ENCODE measurements around the gene IL2RA. TPM values are rescaled to one million over a fixed set of nuclear protein-coding genes. Genes with fewer than 3 reads are reported as not detected.
A peak's percentile ranks its signal among the peaks of the same experiment; 100 is the strongest.

The IL2RA gene
- total RNA-seq, 3 donors from 2014 or later (not counting 1 experiment from before 2014, with no cell fraction given) = 3.4 to 11.2 (median 3.7) TPM

DNA sequence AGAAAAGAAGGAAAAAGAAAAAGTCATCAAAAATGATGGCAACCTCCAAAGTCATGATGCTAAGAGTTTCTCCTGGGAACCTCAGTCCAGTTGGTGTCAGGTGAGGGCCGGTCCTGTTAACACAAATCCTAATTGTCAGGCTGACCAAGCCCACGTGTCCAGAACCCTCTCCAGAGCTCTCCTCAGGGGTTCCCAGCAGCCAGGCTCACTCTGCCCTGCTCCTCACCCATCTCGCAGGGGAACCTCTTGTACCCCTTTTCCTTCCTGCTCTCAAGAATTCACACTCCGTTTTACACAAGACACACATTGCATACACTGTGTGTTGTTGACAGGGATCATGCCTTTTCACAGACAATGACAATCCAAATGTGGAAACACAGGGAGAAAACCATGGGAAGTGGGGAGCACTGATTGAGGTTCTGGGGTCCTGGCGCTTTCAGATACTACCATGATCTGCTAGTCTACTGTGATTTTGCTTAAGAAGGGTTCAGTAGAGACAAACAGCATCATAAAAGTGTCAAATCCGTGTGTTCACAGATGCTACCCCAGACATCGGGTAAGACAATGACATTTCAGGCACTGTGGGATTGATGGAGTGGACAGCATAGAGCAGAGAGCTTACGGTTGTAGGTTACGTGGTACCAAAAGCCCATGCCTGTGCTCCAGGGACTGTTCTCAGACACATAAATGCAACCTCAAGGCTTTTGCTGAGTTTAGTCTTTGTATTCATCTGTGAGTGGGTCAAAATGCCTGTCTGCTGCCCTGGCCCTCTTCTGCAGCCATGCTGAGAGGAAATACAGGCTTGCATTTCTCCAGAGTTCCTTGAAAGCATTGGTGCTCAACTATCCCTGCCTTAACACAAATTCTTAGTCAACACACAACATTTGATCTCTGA is 16.0 kb downstream of the IL2RA start:
- Mint-ChIP-seq H3K36me3 (no peaks in the 10 kb centered on the region), H3K4me1 (peaks cover 23 to 32% of the 10 kb centered on the region in 2 donors), H3K9me3 (no peaks in the 10 kb centered on the region), H3K4me3 (peak overlapping the region; percentile 28), H3K27ac (no peak overlapping the region), H3K27me3 (ENCODE audit: low read depth in 2 of 2) (peaks cover 12 to 15% of the 10 kb centered on the region in 2 donors)
- H3K27me3 ChIP-seq (ENCODE audit: control insufficient read depth, insufficient read depth, low read length) = no peaks in the 10 kb centered on the region
- 70% methylated on average over 8 of the region's 9 CpGs for WGBS (ENCODE audit: insufficient coverage)
- no peak overlapping the region for H3K27ac ChIP-seq (ENCODE audit: low read length)
- TF ChIP-seq, protein P1, sequence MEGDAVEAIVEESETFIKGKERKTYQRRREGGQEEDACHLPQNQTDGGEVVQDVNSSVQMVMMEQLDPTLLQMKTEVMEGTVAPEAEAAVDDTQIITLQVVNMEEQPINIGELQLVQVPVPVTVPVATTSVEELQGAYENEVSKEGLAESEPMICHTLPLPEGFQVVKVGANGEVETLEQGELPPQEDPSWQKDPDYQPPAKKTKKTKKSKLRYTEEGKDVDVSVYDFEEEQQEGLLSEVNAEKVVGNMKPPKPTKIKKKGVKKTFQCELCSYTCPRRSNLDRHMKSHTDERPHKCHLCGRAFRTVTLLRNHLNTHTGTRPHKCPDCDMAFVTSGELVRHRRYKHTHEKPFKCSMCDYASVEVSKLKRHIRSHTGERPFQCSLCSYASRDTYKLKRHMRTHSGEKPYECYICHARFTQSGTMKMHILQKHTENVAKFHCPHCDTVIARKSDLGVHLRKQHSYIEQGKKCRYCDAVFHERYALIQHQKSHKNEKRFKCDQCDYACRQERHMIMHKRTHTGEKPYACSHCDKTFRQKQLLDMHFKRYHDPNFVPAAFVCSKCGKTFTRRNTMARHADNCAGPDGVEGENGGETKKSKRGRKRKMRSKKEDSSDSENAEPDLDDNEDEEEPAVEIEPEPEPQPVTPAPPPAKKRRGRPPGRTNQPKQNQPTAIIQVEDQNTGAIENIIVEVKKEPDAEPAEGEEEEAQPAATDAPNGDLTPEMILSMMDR (IDR thresholded peaks at IDR 0.05) = no peak
- H3K4me3 ChIP-seq (ENCODE audit: low read length) = no peak overlapping the region
- H3K4me1 ChIP-seq (ENCODE audit: control insufficient read depth, insufficient read depth, low read length) = peaks cover 44% of the 10 kb centered on the region
- no peaks in the 10 kb centered on the region for H3K9me3 ChIP-seq (ENCODE audit: control insufficient read depth, insufficient read depth, low read length)
- DNase-seq = no peak
- no peaks in the 10 kb centered on the region for H3K36me3 ChIP-seq (ENCODE audit: control insufficient read depth, insufficient read depth, low read length)
- ATAC-seq = no peak
- intact Hi-C loops (cut with micrococcal nuclease) = no loop called here

DNA sequence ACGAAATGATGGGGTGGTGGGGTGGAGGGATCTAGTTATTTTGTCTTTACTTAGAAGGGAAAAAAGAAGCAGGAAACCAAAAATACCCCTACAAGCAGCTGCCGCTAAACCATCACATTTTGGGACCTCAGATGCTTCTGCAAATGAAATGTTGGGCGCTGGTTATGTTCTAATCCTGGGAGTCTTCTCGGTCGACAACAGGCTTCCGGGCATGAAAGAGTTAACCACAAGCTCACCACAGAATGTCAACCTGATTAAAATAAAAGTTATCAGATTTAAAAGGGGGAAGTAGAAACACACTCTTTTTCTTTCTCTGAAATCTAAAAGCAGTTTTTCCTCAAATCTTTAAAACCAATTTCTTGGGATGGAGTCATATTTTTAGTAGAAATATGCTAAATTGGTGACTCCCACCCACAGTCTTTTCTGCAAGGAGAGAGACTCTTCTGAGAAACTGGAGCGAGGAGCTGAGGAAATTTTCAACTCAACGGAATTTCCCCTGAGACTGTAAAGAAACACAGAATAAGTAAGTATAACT is 16.8 kb downstream of the IL2RA start:
- Histone ChIP-seq H3K4me1 (ENCODE audit: control insufficient read depth, insufficient read depth, low read length) (peaks cover 38% of the 10 kb centered on the region), H3K27me3 (ENCODE audit: control insufficient read depth, insufficient read depth, low read length) (peaks cover 3% of the 10 kb centered on the region), H3K27ac (ENCODE audit: low read length) (no peak overlapping the region), H3K9me3 (ENCODE audit: control insufficient read depth, insufficient read depth, low read length) (no peaks in the 10 kb centered on the region), H3K4me3 (ENCODE audit: low read length) (no peak overlapping the region), H3K36me3 (ENCODE audit: control insufficient read depth, insufficient read depth, low read length) (no peaks in the 10 kb centered on the region)
- Mint-ChIP-seq H3K36me3 (no peaks in the 10 kb centered on the region), H3K4me1 (peaks cover 15 to 24% of the 10 kb centered on the region in 2 donors), H3K9me3 (no peaks in the 10 kb centered on the region), H3K4me3 (peak overlapping the region; percentile 28), H3K27ac (no peak overlapping the region), H3K27me3 (ENCODE audit: low read depth in 2 of 2) (peaks cover 12 to 15% of the 10 kb centered on the region in 2 donors)
- TF ChIP-seq, protein P1 (IDR thresholded peaks at IDR 0.05) = no peak
- intact Hi-C loops (cut with micrococcal nuclease) = no loop called here
- WGBS (ENCODE audit: insufficient coverage) = 15% methylated on average over 6 of the region's 8 CpGs
- peak in 1 of 2 donors; percentile 56 for DNase-seq
- no peak for ATAC-seq

DNA sequence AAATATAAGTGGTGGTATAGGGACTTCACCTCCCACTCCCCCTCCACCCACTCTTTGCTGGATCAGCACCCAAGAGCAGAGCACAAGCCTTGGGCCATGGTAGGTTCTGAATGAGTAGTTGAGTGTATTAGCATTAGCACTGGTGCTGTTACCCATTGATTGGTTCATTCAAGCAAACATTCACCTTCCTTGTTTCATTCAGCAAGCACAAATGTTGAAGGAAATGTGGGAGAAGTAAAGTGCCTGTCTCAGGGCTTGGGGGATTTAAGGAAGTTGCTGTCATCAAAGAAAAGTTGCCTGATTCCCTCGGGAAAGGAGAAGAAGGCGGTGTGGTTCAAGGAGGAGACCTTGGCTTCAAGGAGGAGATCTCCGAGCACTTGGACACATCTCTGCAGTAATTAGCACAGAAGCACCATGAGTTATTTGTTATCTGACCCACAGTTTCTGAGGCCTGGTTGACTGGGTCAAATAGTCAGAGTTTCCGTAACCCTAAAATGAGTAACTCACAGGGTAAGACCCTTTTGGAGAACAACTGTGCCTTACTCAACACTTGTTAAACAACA is 17.3 kb downstream of the IL2RA start:
- intact Hi-C loops (cut with micrococcal nuclease) = no loop called here
- peaks cover 10 to 19% of the 10 kb centered on the region in 2 donors for H3K4me1 Mint-ChIP-seq

More for the DNA sequence above, 17.3 kb downstream of the IL2RA start:
- H3K27me3 ChIP-seq (ENCODE audit: control insufficient read depth, insufficient read depth, low read length) = peaks cover 3% of the 10 kb centered on the region
- no peaks in the 10 kb centered on the region for H3K9me3 ChIP-seq (ENCODE audit: control insufficient read depth, insufficient read depth, low read length)
- no peak overlapping the region for H3K27ac ChIP-seq (ENCODE audit: low read length)
- H3K36me3 Mint-ChIP-seq = no peaks in the 10 kb centered on the region
- no peak for ATAC-seq
- 50% methylated on average over 4 of the region's 4 CpGs for WGBS (ENCODE audit: insufficient coverage)
- no peak overlapping the region for H3K4me3 ChIP-seq (ENCODE audit: low read length)
- DNase-seq = no peak
- peaks cover 33% of the 10 kb centered on the region for H3K4me1 ChIP-seq (ENCODE audit: control insufficient read depth, insufficient read depth, low read length)
- peaks cover 13 to 17% of the 10 kb centered on the region in 2 donors for H3K27me3 Mint-ChIP-seq (ENCODE audit: low read depth in 2 of 2)
- no peak overlapping the region for H3K27ac Mint-ChIP-seq
- H3K36me3 ChIP-seq (ENCODE audit: control insufficient read depth, insufficient read depth, low read length) = no peaks in the 10 kb centered on the region
- no peaks in the 10 kb centered on the region for H3K9me3 Mint-ChIP-seq
- H3K4me3 Mint-ChIP-seq = no peak overlapping the region
- TF ChIP-seq, protein P1 (IDR thresholded peaks at IDR 0.05) = no peak

All from natural killer cell (primary cell).